IPS-18c (cell line): ENCODE data around the gene POTEE.
"Not testable (repeated sequence)": the region's sequence is repeated elsewhere in the genome, so short reads cannot be mapped to it uniquely, and the experiment has no call there.

Source experiments
- H3K4me3 ChIP-seq: 2 replicates; pipeline ENCODE4 v1.7.0; 2013; ENCODE audit warnings: low read depth, mild to moderate bottlenecking, low read length, moderate library complexity; ENCODE audit not compliant: insufficient read depth
- H3K9me3 ChIP-seq: one replicate; pipeline ENCODE4 v1.6.1; 2013; ENCODE audit warnings: mild to moderate bottlenecking, low read length, moderate library complexity; ENCODE audit not compliant: control insufficient read depth, insufficient read depth

The POTEE gene

DNA sequence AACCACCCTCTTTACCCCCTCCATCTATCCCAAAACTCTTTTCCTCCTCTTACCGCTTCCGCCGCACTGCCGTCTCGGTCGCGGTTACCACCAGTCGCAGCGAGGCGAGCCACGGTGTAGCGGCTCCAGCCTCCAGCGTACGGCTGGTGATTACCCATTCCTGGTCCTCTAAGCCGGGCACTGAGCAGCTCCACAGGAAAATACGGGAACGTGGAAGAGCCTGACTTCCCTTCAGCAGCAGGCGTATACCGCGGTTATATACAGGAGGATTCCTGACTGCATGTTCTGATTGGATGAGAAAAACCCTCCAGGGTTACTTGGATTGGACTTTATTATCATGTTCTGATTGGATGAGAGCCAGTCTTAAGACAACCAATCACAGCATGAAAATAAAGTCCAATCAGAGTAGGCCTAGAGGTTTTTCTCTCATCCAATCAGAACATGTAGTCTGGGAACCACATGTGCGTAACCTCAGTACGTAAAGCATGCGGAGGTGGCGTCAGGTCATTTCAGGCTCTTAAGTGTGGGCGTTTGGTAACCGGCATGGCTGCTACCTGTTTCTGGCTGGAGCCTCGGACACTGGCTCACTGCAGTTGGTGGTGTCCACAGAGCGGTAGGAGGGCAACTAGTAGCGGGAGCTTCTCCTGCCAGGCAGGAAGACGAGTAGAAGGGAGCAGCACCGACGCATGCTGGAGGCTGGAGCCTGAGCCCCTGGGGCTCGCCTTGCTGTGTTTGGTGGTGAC, at the start of gene POTEE:
POTEE (plus strand) TSS at position 507 of the 743 bp plus-strand sequence. CDS start 8,867 bp downstream, outside the sequence.
- H3K9me3 ChIP-seq, H3K4me3 ChIP-seq: not testable (repeated sequence)

DNA sequence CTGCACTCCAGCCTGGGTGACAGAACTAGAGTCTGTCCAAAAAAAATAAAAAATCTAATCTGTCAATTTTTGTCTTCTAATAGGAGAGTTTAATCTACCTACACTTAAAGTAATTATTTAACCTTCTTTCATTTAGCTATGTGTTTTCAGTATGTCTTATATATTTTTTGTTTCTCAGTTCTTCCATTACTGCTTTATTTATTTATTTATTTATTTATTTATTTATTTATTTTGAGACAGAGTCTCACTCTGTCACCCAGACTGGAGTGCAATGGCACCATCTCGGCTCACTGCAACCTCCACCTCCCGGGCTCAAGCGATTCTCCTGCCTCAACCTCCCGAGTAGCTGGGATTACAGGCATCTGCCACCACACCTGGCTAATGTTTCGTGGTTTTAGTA, 43.8 kb upstream of the POTEE start:
- not testable (repeated sequence) for H3K4me3 ChIP-seq

DNA sequence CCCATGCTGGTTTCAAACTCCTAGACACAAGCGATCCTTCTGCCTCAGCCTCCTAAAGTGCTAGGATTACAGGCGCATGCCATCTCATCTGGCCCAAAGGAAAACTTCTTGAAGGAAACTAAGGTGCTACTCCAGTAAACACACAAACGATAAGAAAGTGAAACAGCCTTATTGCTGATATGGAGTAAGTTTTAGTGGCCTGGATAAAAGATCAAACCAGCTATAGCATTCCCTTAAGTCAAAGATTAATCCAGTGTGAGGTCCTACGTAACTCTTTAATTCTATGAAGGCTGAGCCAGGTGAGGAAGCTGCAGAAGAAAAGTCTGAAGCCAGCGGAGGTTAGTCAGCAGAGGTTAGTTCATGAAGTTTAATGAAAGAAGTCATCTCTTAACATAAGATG, 40.8 kb upstream of the POTEE start:
- Histone ChIP-seq H3K9me3 (no peaks in the 10 kb centered on the region), H3K4me3 (no peak overlapping the region)

More for the DNA sequence above, 43.8 kb upstream of the POTEE start:
- not testable (repeated sequence) for H3K9me3 ChIP-seq

DNA sequence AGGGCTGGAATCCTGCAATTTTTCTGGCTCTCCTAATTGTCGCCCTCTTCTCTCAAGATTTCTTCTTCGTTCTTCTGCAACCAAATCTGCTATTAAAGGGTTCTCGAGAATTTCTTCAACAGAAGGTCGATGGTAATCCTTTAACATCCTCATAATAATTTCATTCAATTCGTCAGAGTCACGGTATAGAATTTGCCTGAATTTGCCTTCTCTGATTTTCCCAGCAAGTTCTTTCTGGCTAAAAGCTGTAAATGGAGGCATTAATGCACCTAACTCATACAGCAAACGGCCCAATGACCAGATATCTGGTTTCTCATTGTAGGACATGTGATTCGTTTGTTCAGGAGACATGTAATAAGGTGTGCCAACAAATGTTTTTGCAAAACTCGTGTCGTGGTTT, 31.3 kb upstream of the POTEE start:
- H3K9me3 ChIP-seq, H3K4me3 ChIP-seq: not testable (repeated sequence)

DNA sequence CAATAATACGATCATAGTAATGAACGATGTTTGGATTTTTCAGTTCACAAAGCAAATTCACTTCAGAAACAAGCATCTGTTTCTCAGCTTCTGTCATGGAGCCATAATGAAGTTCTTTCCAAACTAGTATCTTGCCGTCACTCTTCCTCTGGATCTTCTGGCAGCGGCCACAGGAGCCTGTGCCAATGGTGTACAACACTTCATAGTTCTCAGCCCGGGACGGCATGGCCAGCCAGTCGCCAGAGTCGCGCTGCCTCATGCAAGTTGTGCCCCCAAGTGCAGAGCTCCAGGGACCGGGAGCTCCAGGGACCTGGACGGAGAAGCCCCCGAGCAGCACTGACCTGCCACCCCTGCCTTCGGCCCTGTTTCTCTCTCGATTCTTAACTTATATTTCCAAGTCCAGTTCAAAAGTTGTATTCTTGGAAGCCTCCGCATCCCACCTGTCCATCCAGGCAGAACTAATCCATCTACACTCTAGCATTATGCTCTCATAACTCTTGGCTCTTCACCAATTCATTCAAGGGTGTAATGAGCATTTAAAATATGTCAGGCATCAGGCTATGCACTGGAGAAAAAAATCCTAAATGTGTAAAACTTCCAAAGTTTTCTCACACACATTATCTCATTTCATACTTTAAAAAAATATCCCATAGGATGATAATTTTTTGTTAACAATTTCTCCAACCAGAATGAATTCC, 30.5 kb upstream of the POTEE start:
- H3K9me3 ChIP-seq, H3K4me3 ChIP-seq: not testable (repeated sequence)

DNA sequence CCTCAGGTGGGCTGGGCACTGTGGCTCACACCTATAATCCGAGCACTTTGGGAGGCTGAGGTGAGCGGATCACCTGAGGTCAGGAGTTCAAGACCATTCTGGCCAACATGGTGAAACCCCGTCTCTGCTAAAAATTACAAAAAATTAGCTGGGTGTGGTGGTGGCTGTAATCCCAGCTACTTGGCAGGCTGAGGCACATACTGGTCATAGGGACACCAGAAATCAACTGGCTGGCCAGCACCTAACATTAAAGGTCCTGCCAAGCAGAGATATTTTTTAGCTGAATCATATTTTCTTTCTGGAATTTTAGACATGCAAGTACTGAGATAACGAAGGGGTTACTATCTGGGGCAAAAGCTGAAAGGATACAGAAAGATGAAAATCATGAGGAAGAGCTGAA, 27.9 kb upstream of the POTEE start:
- H3K9me3 ChIP-seq, result not testable (repeated sequence)

DNA sequence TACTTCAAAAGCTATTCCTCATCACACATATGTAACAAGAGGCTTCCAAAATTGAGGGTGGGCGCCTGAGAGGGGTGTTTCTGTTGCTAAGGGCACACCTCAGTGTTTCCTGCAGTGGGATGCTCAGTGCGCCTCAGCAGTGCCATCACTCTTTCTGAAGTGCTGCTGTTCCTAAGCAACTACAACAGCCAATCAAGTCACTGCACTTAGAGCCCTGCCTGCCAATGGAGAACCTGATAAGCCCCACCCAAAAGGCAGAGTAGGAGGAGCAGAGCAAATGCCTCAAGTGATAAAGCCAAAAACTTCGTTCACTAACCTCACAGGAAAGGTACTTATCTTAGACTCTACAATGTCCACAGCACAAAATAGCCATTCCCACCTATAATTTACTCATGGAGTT, 15.9 kb upstream of the POTEE start:
- H3K9me3 ChIP-seq, H3K4me3 ChIP-seq: not testable (repeated sequence)

More for the DNA sequence above, 27.9 kb upstream of the POTEE start:
- not testable (repeated sequence) for H3K4me3 ChIP-seq

DNA sequence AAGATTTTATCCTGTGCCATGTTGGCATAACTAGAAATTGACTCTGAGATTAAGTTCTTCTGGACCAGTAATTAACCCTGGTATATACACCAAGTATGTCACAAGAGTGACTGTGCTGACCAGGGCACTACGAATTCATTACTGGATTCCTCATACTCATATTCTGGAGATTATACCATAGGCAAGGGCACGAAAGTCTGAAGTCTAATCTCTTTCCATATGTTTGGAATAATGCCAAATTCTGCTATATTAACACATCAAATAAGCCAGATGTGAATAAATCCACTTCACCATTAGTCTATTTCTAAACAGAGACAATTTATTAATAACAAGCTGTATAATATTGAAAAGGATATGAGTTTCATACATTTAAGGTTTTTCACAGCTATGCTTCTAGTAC, 13.2 kb upstream of the POTEE start:
- H3K4me3 ChIP-seq, H3K9me3 ChIP-seq: not testable (repeated sequence)

DNA sequence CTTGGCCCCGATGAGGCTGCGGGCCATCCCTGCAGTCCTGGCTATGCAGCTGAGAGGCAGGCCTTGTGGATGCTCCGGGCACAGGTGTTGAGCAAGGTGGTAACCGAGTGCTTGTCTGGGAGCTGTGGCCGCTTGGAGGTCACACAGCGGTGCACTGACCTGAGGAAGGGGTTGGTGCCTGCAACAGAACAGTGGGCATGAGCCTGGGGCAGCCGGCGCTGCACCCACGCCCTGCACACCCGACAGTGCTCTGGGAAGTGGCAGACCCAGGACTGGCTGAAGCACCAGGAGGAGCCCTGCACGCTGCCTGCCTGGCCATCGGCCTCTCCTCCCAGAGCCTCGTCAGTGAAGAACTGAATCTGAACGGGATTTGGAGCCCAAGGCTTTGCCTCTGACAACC, 8.2 kb upstream of the POTEE start:
- no peaks in the 10 kb centered on the region for H3K9me3 ChIP-seq
- no peak overlapping the region for H3K4me3 ChIP-seq

DNA sequence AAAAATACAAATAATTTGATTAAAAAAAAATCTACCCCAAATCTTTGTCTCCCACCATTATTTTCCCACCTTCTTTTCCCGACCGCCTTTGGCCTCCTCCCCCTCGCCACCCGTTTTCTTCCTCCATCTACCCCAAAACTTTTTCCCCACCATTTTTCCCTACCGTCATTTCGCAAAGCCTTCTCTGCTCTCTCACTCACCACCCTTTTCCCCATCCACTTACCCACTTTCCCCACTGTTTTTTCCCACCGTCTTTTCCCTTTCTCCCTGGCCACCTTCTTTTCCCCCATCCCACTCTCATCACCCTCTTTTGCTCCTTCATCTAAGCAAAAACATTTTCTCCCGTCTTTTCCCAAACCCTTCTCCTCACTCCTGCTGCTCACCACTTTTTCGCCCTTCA, 1.5 kb upstream of the POTEE start:
- H3K9me3 ChIP-seq, H3K4me3 ChIP-seq: not testable (repeated sequence)

DNA sequence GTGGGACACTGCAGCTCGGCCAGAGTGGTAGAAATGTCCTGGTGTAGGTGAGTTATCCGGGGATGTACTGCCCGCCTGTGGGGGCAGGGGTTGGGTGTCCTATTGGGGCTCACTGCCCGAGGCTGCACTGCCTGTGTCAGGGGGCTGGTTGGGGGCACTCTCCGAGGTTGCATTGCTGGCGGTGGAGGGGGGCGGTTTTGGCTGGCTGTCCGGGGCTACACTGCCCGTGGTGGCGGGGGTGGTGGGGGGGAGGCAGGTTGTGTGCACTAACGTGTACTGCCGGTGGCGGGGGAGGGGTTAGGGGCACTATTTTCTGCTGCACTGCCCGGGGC, 403 bp downstream of the POTEE start:
- H3K9me3 ChIP-seq, H3K4me3 ChIP-seq: not testable (repeated sequence)

DNA sequence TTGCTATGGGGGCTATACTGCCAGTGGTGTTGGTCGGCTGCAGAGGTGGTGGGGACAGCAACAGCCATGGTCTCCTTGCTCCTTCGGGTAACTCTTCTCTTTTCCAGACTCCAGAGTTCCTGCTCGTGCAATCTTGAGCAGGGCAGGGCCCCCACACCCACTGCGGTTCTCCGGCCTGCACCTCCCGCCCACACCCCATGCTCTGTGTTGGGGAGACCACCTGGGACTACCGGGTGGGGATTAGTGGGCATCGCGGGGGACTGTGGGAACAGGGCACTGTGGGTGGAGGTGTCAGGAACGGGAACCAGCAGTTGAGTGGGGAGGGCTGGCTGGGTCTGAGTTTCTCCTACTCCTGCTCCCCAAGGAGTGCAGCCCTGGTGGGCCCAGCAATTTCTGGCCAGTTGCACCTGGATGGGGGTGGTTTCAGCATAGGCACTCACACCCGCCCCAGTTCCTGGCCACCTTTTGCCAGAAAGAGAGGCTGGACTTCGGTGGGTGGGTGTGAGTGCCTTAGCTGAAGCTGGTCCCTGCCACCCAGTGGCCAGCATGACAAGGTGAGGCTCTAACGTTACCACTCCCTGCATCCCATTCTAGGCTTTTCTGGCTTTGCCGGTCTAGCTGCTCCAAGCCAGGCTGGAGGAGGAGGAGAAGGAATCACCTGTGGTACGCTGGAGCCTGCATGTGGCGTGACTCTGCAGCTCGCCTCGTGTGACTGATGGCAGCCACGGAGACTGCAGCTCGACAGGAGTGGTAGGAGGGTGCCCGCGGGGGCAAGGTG, 1.3 kb downstream of the POTEE start:
- not testable (repeated sequence) for H3K4me3 ChIP-seq, H3K9me3 ChIP-seq

DNA sequence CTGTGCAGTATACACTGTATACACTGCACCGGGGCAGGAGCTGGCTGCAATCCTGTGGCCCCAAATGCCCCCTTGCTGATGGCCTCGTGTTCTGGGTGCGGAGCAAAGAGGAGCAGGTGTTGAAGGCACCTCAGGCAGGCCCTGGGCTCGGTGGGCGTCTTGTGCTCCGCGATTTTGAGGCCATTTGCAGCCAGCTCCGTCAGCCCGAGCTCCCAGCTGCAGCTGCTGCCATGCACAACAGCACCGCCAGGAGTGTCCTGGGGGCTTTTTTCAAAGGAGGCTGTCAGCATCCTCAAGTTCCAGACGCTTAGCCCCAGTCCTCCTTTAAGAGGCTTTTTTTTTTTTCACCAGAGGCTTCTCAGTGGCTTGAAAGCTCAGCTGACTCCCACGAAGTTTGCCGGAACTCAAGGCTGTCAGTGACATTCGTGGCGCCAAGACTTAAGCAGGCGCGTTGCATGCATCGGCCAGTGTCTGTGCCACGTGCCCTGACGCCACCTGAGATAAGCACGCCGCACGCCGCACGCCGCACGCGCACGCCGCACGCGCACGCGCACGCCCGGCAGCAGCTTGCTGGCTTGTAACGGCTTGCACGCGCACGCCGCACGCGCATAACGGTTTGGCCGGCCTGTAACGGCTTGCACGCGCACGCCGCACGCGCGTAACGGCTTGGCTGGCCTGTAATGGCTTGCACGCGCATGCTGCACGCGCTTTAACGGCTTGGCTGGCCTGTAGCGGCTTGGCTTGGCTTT, 8.1 kb downstream of the POTEE start:
- H3K9me3 ChIP-seq, H3K4me3 ChIP-seq: not testable (repeated sequence)

DNA sequence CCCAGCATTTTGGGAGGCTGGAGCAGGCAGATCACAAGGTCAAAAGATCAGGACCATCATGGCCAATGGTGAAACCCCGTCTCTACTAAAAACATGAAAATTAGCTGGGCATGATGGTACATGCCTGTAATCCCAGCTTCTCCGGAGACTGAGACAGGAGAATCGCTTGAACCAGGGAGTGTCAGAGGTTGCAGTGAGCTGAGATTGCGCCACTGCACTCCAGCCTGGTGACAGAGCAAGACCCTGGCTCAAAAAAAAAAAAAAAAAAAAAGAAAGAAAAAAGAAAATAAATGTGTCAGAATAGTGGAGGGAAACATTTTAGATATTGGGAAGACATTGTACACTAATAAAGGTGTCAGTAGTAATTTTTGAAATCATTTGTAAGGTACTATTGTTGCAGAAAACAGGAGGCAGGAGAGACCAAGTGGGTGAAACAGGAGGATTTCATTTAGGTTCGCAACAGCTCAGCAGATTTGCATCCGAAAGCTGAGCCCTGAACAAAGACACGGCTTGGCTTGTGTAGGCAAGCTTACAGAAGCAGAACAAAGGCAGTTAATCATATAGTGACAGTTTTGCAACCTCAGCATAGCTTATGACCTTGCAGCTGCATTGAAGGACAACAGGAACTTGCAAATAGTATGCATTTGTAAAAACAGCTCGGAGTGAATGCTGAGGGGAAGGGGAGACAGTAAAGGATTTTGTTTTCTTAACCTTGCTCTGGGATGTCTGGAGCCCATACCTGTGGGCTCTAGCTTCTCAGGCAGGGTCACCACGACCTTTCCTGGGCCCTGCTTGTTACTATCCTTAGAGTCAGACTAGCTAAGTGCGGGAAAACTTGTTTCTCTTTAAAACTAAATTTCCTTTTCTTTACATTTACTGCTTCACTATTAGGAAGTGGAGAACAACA, 26.5 kb downstream of the POTEE start:
- not testable (repeated sequence) for H3K9me3 ChIP-seq, H3K4me3 ChIP-seq
